ENCODE data around the gene GABARAP.

GABARAP gene

GRCh38 chr17:7241783-7242716 lies at the start of gene GABARAP:
GABARAP (minus strand) TSS chr17:7242449; CDS start chr17:7242330, 119 bp downstream.
- peak; percentile 92 for FAIRE-seq

GRCh38 chr17:7290685-7291084 lies 48.4 kb upstream of the GABARAP start:
- FAIRE-seq: no peak

DNA sequence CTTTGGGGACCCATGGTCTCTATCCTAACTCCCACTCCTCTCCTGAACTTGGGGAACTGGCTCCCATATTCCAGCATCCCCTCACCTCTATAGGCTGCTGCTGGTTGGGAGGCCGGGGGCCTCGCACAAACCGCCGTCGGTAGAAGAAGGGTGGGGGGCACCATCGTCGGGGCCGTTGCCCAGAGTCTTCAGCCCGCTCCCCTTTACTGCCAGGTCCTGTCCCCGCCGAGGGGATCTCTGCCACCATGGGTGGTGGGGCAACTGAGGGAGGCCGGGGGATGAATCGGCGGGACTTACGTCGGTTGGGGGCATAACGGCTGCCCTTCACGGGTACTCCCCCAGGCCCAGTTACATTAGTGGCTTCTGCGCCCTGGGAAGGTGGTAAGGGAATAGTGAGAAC lies 47.9 kb upstream of the GABARAP start:
- FAIRE-seq: no peak

- FAIRE-seq: no peak
Observed at GRCh38 chr17:7289256-7290032, 47.2 kb upstream of the GABARAP start.

DNA sequence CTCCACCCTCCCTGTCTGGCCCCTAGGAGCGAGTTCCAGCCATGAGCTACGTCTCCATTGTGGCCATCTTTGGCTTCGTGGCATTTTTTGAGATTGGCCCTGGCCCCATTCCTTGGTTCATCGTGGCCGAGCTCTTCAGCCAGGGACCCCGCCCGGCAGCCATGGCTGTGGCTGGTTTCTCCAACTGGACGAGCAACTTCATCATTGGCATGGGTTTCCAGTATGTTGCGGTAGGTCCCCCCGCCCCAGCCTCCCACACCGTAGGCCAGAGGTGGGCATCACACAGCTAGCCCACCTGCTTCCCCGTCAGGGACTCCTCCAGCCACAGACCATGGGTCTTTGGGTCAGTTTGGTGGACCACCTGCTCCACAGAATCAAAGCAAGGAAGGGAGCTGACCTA lies 43.4 kb upstream of the GABARAP start:
- no peak for FAIRE-seq

DNA sequence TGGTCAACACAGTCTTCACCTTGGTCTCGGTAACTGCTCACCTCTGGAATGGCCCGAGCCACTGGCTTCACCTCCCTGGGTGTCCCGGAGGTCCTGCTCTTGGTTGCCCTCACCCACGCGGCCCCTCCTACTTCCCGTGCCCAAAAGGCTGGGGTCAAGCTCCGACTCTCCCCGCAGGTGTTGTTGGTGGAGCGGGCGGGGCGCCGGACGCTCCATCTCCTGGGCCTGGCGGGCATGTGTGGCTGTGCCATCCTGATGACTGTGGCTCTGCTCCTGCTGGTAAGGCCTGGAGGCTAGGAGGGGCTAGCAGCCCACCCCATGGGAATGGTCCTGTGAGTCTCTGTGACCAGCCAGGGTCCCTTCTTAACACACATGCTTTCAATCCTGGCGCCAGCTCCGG lies 42.7 kb upstream of the GABARAP start:
- FAIRE-seq: no peak

DNA sequence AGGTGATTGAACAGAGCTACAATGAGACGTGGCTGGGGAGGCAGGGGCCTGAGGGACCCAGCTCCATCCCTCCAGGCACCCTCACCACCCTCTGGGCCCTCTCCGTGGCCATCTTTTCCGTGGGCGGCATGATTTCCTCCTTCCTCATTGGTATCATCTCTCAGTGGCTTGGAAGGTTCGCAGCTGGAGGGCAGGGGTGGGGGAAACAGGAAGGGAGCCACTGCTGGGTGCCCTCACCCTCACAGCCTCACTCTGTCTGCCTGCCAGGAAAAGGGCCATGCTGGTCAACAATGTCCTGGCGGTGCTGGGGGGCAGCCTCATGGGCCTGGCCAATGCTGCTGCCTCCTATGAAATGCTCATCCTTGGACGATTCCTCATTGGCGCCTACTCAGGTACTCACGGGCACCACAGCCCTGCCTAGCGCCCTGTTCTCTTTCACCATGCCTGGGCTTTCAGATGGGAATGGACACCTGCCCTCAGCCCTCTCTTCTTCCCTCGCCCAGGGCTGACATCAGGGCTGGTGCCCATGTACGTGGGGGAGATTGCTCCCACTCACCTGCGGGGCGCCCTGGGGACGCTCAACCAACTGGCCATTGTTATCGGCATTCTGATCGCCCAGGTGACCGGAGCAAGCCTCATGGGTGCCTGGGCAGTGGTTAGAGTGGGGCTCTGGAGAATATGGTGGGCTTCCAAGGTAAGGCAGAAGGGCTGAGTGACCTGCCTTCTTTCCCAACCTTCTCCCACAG lies 41.4 kb upstream of the GABARAP start:
- no peak for FAIRE-seq

DNA sequence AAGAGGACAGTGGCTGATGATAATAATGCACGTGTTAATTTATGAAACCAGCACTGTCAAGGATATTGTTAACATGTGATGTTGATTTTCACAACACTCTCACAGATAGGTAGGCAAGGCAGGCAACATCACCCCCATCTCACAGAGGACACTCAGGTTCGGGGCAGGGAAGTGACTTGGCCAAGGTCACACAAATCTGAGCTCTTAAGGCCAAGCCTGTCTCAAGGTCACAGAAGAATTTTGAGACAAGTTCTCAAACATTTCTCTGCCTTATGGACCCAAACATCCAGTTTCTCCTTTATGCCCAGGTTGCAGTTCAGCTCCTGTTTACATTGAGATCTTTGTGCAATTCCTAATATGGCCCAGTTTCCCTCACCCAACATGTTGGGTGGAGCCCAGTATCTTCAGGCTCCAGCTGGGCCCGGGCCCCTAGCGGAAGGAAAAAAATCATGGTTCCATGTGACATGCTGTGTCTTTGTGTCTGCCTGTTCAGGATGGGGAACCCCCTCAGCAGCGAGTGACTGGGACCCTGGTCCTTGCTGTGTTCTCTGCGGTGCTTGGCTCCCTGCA lies 40.6 kb upstream of the GABARAP start:
- FAIRE-seq: no peak

DNA sequence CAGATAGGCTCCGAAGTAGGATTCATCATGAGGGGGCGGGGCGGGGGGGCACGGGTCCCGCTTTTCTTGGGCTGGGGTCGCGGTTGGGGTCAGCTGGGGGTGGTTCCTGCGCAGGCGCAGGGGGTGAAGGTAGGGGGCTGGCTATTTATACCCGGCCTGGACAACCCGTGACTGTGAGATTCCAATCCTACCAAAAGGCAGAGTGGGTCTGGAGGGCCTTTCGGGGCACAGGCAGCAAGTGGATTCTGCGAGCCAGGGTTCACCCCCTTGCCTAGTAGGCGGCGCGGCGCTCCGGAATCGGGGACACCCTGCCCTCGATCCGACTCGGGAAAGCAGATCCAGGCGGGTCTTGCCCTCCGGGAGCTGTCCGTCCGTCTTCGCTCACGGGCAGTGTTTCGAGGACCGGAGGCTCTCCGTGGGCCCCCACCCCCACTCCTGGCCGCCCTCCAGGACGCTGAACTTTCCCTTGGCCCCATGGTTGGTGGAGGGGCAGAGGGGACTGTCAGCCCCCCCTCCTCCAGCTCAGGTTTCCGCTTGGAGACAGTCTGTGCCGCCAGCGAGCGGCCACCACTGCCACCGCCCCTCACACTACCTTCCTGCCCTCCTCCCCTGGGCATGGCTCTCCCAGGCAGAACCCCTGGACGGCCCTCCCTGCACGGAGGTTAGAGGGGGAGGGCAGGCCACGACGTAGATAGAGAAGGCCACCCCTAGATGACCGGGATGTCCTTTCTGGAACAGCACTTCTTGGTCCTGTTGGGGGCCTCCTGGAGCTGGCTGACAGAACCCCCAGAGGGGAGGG lies 39.9 kb upstream of the GABARAP start:
- FAIRE-seq: no peak

DNA sequence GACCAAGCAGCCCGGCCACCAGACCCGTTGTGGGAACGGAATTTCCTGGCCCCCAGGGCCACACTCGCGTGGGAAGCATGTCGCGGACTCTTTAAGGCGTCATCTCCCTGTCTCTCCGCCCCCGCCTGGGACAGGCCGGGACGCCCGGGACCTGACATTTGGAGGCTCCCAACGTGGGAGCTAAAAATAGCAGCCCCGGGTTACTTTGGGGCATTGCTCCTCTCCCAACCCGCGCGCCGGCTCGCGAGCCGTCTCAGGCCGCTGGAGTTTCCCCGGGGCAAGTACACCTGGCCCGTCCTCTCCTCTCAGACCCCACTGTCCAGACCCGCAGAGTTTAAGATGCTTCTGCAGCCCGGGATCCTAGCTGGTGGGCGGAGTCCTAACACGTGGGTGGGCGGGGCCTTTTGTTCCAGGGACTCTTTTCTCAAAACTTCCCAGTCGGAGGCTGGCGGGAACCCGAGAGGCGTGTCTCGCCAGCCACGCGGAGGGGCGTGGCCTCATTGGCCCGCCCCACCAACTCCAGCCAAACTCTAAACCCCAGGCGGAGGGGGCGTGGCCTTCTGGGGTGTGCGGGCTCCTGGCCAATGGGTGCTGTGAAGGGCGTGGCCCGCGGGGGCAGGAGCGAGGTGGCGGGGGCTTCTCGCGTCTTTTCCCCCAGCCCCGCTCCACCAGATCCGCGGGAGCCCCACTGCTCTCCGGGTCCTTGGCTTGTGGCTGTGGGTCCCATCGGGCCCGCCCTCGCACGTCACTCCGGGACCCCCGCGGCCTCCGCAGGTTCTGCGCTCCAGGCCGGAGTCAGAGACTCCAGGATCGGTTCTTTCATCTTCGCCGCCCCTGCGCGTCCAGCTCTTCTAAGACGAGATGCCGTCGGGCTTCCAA lies 39.1 kb upstream of the GABARAP start, which contains the start of gene SLC2A4:
Gene SLC2A4, plus strand, starts transcription at position 645 of the 879 bp plus-strand sequence. Its CDS starts 217 bp downstream, at position 862.
- FAIRE-seq: peak; percentile 99

GRCh38 chr17:7280519-7281073 lies 38.3 kb upstream of the GABARAP start:
- FAIRE-seq: peak; percentile 87

- no peak for FAIRE-seq
Observed at GRCh38 chr17:7279448-7279847, 37.2 kb upstream of the GABARAP start.

GRCh38 chr17:7266784-7267183 lies 24.5 kb upstream of the GABARAP start:
- FAIRE-seq: no peak

- no peak for FAIRE-seq
Observed at GRCh38 chr17:7263801-7264078, 21.5 kb upstream of the GABARAP start.

DNA sequence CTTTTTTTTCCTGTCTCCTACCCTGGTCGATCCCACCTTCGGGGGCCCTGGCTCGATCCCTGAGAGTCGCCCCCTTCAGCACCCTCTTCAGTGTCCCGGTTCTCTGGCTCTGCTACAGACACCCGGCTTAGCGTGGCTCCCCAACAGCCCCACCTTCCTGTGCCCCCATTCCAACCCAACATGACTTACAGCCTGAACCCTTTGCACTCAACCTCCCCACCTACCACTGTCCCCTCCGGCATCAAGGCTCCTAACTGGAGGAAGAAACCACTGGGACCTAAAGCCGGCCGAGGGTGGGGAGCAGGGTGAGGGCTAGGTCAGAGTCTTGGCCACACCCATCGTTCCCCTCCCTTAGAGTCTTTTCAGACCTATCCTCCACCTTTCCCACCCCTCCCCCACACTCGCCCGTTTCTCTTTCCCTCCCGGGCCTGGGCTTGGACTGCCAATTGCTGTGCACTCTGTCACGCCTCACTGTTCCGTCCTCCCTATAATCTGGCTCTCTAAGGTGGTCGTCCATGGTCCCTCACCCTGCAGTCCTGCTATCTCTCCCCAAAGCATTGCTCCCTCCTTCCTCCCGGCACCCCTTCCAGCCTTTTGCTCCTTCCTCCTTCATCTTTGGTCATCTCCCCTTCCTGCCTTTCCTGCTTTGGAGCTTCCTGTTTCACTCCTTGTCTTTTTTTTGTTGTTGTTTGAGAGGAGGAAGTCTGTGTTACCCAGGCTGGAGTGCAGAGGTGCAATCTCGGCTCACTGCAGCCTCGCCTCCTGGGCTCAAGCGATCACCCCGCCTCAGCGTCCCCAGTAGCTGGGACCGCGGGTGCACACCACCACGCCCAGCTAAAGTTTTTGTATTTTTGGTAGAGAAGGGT lies 20.9 kb upstream of the GABARAP start:
- no peak for FAIRE-seq

DNA sequence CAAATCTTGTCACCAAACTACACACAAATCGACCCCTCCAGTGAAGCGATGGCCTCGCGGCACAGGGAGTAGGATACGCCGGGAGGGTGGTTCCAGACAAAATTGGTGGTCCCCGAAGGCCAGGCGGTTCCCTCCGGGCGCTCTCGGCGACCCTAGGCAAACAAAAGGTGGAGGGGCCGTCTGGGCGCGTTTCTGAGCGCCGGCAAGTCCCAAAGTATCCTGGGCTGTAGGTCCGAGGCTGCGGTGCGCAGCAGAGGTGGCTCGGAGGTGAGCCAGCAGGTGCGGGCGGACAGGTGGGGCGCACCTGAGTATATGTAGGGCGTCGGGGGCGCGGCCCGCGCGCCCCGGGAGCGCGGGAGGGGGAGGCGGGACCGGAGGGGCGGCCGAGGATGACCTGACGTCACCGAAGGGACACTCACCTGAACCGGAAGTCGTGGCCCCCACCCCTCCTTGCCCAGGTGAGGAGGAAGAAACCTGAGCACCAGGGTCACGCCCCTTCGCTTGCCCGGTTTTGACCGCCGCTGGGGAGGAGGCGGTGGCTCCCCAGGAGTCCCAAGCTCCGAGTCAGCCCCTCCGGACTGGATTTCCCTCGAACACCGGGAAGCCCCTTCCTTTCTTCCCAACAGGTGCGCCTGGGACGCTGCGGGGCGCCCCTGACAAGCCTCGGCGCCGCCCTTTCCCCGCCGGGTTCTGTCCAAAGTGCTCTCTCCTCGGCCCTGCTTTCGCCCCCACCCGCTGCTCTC lies 20.1 kb upstream of the GABARAP start, which contains the start of gene CLDN7:
Gene CLDN7, minus strand, starts transcription at position 287 of the 743 bp plus-strand sequence. CDS start 435 bp downstream, outside the sequence.
- FAIRE-seq: no peak

DNA sequence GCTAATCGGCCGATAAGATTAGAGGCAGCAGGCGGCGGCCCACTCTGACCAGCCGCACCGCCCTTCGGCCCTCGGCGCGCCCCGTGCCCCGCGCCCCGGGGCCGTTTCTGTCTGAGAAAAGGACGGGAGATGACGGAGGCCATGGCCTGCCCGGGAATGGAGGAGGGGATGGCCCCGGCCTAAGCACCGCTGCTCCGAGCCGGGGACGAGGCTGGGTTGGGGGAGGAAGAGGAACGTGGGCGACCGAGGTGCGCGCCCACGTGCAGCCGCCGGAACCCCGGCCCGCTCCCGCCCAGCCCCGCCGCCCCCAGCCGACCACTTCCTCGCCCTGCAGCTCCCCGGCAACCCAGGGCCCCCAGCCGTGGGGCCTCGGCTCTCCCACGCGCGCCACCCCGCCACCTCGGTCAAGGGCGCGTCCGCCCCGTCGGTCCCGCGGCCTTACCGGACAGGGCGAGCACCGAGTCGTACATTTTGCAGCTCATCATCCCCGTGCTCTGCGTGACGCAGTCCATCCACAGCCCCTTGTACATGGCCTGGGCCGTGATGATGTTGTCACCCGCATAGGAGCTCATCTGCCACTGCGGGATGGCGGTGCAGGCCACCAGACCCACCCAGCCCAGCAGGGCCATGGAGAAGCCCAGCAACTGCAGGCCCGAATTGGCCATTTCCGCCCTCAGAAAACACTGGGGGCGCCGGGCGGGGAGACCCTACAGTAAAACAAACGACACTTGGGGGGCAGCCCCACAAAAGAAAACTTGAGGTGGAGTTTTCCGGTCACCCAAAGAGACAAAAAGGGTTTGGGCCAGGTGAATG lies 19.3 kb upstream of the GABARAP start:
- FAIRE-seq: no peak
